Measurements from ENCODE around the gene RIOK1.

DNA sequence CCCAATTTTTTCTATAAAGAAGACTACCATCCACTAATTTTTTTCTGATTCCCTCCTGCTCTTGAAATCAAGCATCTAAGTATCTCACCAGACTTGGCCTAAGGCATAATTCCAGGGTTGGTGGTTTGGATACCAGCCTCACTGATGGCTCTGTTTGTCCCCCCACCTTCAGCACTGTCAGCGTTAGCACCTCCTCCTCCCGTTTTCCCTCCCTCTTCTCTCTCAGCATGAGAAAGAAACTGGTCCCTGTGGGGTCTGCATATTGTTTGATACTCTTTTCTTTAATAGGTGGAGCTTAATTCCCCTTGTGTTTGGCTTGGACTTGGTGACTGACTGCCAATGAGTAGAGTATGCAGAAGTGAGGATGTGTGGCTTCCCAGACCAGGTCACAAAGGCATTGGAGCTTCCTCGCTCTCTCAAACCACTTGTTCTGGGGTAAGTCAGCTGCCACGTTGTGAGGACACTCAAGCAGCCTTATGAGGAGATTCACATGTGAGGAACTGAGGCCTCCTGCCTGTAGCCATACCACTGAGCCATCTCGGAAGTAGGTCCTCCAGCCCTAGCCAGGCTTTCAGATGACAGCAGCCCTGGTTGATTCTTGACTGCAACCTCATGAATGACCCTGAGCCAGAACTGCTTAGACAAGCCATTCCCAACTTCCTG lies 65.2 kb downstream of the RIOK1 start:
- TF ChIP-seq, protein P1, sequence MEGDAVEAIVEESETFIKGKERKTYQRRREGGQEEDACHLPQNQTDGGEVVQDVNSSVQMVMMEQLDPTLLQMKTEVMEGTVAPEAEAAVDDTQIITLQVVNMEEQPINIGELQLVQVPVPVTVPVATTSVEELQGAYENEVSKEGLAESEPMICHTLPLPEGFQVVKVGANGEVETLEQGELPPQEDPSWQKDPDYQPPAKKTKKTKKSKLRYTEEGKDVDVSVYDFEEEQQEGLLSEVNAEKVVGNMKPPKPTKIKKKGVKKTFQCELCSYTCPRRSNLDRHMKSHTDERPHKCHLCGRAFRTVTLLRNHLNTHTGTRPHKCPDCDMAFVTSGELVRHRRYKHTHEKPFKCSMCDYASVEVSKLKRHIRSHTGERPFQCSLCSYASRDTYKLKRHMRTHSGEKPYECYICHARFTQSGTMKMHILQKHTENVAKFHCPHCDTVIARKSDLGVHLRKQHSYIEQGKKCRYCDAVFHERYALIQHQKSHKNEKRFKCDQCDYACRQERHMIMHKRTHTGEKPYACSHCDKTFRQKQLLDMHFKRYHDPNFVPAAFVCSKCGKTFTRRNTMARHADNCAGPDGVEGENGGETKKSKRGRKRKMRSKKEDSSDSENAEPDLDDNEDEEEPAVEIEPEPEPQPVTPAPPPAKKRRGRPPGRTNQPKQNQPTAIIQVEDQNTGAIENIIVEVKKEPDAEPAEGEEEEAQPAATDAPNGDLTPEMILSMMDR (IDR thresholded peaks at IDR 0.05; ENCODE audit: poor library complexity), result no peak
- no peak for TF ChIP-seq EZH2phosphoT487 (IDR thresholded peaks at IDR 0.05; ENCODE audit: low read depth, severe bottlenecking, unreplicated experiment)

Measured in hepatocyte (in vitro differentiated cells).